Esophagus (tissue), 2 donors: Measurements from ENCODE around the gene GPRC6A. TPM values are rescaled to one million over a fixed set of nuclear protein-coding genes. Genes with fewer than 3 reads are reported as not detected.
"Not testable (repeated sequence)": the region's sequence is repeated elsewhere in the genome, so short reads cannot be mapped to it uniquely, and the experiment has no call there.

ENCODE experiments used
- H3K27ac ChIP-seq, 2 donors: one replicate each; pipeline ENCODE4 v1.5.1; 2013; ENCODE audit warnings: low read depth in 2 of 2, mild to moderate bottlenecking in 2 of 2, inconsistent platforms in 1 of 2, low read length in 1 of 2, moderate library complexity in 1 of 2
- H3K27me3 ChIP-seq, 2 donors: one replicate each; pipeline ENCODE4 v1.6.1; 2013; ENCODE audit warnings: low read length in 2 of 2, control low read depth in 1 of 2, mild to moderate bottlenecking in 1 of 2; ENCODE audit not compliant: insufficient read depth in 2 of 2, control insufficient read depth in 1 of 2
- H3K36me3 ChIP-seq, 2 donors: one replicate each; pipeline ENCODE4 v1.6.1; 2013; ENCODE audit warnings: low read length in 1 of 2; ENCODE audit not compliant: control insufficient read depth in 2 of 2, insufficient read depth in 2 of 2
- H3K4me1 ChIP-seq, 2 donors: one replicate each; pipeline ENCODE4 v1.6.1; 2013; ENCODE audit warnings: low read length in 1 of 2; ENCODE audit not compliant: control insufficient read depth in 2 of 2, insufficient read depth in 2 of 2
- H3K4me3 ChIP-seq, 2 donors: one replicate each; pipeline ENCODE4 v1.5.1; 2013; ENCODE audit warnings: low read length in 2 of 2, mild to moderate bottlenecking in 2 of 2, low read depth in 1 of 2, moderate library complexity in 1 of 2
- H3K9me3 ChIP-seq, 2 donors: one replicate each; pipeline ENCODE4 v1.6.1; 2013; ENCODE audit warnings: mild to moderate bottlenecking in 2 of 2, low read depth in 1 of 2, low read length in 1 of 2, moderate library complexity in 1 of 2; ENCODE audit not compliant: control insufficient read depth in 2 of 2, insufficient read depth in 1 of 2
- WGBS, 2 donors: extraction: QIAGEN DNeasy Blood & Tissue Kit; methylation state at CpG; one replicate each; pipeline ENCODE4 v1.1.7; 2013; 5-methylcytosine and 5-hydroxymethylcytosine counted together
- polyA plus RNA-seq, 2 donors: library from polyadenylated mRNA; stranded (reverse); fragments of 200-250 nt; gene quantifications; one replicate each; pipeline ENCODE4 v1.2.3, GENCODE V29; 2013
- donor health status: healthy with polysubstance abuse.
- donor health status: Bipolar disorder and iron deficiency.

Gene GPRC6A
- polyA plus RNA-seq, 2 donors: not detected

DNA sequence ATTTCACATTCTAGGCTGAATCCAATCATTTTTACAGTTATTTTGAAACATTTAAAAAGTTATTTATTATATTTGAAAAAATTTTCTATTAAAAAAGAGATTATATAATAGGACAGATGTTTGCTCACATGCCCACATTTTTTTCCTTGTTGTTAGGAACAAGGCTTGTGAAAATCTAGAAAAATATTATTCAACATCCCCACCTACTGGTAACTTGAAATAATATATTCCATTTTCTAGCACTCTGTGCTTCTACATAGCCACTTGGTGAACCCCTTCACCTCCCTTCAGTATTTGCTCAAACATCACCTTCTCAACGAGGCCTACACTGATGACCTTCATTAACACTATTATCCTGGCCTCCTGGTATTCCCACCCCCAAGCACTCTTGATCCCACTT, 18.3 kb upstream of the GPRC6A start:
- no peak overlapping the region for H3K27ac ChIP-seq
- WGBS, 2 donors: 11 to 14% methylated on average over 1 of the region's 1 CpG
- H3K9me3 ChIP-seq: no peaks in the 10 kb centered on the region
- H3K4me3 ChIP-seq: no peak overlapping the region
- H3K36me3 ChIP-seq: no peaks in the 10 kb centered on the region
- no peaks in the 10 kb centered on the region for H3K27me3 ChIP-seq
- H3K4me1 ChIP-seq: no peaks in the 10 kb centered on the region

GRCh38 chr6:116842459-116842858, 13.6 kb upstream of the GPRC6A start:
- no peak overlapping the region for H3K4me3 ChIP-seq
- no peaks in the 10 kb centered on the region for H3K9me3 ChIP-seq
- H3K27me3 ChIP-seq: no peaks in the 10 kb centered on the region
- H3K36me3 ChIP-seq: no peaks in the 10 kb centered on the region
- no peaks in the 10 kb centered on the region for H3K4me1 ChIP-seq
- 34 to 36% methylated on average over 1 of the region's 1 CpG for WGBS, 2 donors
- H3K27ac ChIP-seq: no peak overlapping the region

DNA sequence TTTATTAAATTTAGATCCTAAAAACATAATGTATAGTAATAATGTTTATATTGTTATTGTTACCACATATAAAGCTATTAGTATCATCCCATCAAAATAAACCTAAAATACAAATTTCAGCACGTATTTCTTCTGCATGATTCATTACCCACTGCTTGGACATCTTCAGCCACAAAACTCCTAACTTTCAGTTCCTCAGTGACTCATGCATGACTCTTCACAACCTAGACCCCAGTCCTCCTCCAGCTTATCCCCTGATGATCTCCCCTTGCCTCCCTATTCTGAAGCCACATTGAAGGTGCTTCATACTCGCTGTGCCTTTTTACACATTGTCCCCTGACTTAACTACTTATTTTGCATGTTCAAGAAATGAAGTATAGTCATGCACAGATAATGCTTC, 11.2 kb upstream of the GPRC6A start:
- H3K27me3 ChIP-seq: no peaks in the 10 kb centered on the region
- H3K36me3 ChIP-seq: no peaks in the 10 kb centered on the region
- H3K9me3 ChIP-seq: no peaks in the 10 kb centered on the region
- H3K4me3 ChIP-seq: no peak overlapping the region
- no peaks in the 10 kb centered on the region for H3K4me1 ChIP-seq
- WGBS, 2 donors: 41 to 54% methylated on average over 2 of the region's 2 CpGs
- H3K27ac ChIP-seq: no peak overlapping the region

DNA sequence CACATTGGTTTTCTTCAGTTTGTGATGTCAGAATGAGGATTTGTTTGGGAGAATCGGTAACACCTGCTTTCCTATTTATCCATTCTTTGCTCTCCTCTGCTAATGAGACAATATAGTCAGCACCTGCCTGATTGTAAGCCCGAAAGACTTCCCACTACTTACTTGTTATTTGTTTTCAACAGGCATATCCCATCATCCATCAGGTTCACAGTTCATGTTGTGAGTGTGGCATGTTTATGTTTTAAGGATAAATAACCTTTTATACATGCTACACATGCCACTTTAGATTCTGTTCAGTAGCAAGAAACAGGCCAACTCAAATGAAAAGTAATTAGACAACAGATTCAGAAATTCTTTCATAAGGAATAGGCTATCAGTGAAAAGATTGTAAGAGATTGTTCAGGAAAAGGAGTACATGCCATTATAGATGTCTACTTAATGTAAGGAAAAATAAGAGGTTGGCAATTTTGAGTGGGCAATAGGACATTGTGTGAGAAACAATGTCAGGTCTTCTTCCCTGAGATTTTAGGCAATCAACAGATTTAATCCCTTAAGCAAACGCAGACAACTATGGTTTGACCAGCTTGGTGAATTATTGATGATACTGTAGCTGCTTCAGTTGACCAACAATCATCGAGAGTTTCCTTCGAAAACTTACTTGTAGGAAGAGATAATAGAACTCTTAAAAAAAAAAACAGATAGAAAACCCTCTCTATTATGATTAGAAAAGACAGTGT, 7.9 kb upstream of the GPRC6A start:
- H3K4me1 ChIP-seq: no peaks in the 10 kb centered on the region
- no peak overlapping the region for H3K4me3 ChIP-seq
- no peaks in the 10 kb centered on the region for H3K27me3 ChIP-seq
- H3K27ac ChIP-seq: no peak overlapping the region
- WGBS, 2 donors: 69 to 73% methylated on average over 5 of the region's 5 CpGs
- no peaks in the 10 kb centered on the region for H3K9me3 ChIP-seq
- no peaks in the 10 kb centered on the region for H3K36me3 ChIP-seq

- WGBS, 2 donors: 95 to 96% methylated on average over 2 of the region's 2 CpGs
- not testable (repeated sequence) for H3K27ac ChIP-seq, H3K9me3 ChIP-seq, H3K36me3 ChIP-seq, H3K4me1 ChIP-seq, H3K4me3 ChIP-seq, H3K27me3 ChIP-seq
Measured at GRCh38 chr6:116834526-116834925, 5.6 kb upstream of the GPRC6A start.

GRCh38 chr6:116827561-116828240, 1.2 kb downstream of the GPRC6A start:
- H3K27ac ChIP-seq: no peak overlapping the region
- no peaks in the 10 kb centered on the region for H3K4me1 ChIP-seq
- no peaks in the 10 kb centered on the region for H3K36me3 ChIP-seq
- 40 to 47% methylated on average over 2 of the region's 2 CpGs for WGBS, 2 donors
- no peaks in the 10 kb centered on the region for H3K9me3 ChIP-seq
- no peak overlapping the region for H3K4me3 ChIP-seq
- no peaks in the 10 kb centered on the region for H3K27me3 ChIP-seq

- 96 to 97% methylated on average over 10 to 15 of the region's 15 CpGs for WGBS, 2 donors
- not testable (repeated sequence) for H3K9me3 ChIP-seq, H3K27me3 ChIP-seq, H3K4me1 ChIP-seq, H3K4me3 ChIP-seq, H3K27ac ChIP-seq, H3K36me3 ChIP-seq
Measured at GRCh38 chr6:116816336-116816735, 12.5 kb downstream of the GPRC6A start.

DNA sequence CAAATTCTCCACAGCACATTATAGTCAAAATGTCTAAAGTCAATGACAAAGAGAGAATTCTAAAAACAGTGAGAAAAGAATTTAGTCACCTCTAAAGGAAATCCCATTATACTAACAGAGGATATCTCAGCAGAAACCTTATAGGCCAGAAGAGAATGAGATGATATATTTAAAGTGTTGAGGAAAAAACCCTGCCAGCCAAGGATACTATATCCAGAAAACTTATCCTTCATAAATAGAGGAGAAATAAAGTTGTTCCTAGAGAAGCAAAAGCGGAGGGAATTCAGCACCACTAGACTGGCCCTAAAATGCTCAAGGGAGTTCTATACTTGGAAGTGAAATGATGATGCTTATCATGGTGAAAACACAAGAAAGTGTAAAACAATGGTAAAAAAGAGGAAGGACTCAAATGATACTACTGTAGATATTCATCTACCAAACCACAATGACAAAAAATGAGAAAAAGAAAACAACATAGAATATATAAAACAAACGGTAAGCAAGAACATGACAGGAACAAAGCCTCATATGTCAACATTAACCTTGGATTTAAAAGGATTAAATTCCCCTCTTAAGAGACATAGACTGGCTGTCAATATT, 16.7 kb downstream of the GPRC6A start:
- WGBS, 2 donors: 69 to 75% methylated on average over 2 of the region's 2 CpGs
- H3K36me3 ChIP-seq: no peaks in the 10 kb centered on the region
- H3K27me3 ChIP-seq: no peaks in the 10 kb centered on the region
- peaks cover 0 to 3% of the 10 kb centered on the region in 2 donors for H3K9me3 ChIP-seq
- no peaks in the 10 kb centered on the region for H3K4me1 ChIP-seq
- no peak overlapping the region for H3K4me3 ChIP-seq
- H3K27ac ChIP-seq: no peak overlapping the region

GRCh38 chr6:116801971-116802370, 26.9 kb downstream of the GPRC6A start:
- Histone ChIP-seq H3K4me1 (no peaks in the 10 kb centered on the region), H3K27ac (no peak overlapping the region), H3K9me3 (no peaks in the 10 kb centered on the region), H3K4me3 (no peak overlapping the region), H3K27me3 (no peaks in the 10 kb centered on the region), H3K36me3 (no peaks in the 10 kb centered on the region)

DNA sequence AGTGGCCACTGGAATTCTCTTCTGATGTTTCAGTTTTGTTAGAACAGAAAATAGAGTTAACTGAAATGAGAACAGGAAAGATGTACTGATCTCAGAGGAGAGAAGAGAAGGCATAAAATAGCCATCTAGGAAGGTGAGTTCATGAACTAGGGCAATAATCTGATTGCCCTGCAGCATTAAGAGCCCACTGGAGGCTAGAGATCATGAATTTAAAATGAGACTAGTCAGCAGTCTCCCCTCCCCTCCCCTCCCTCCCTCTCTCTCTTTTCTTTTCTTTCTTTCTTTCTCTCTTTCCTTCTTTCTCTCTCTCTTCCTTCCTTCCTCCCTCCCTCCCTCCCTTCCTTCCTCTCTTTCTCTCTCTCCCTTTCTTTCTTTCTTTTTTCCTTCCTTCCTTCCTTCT, 28.9 kb downstream of the GPRC6A start:
- H3K4me1 ChIP-seq: no peaks in the 10 kb centered on the region
- H3K4me3 ChIP-seq: no peak overlapping the region
- no peaks in the 10 kb centered on the region for H3K36me3 ChIP-seq

More for the DNA sequence above, 28.9 kb downstream of the GPRC6A start:
- Histone ChIP-seq H3K27ac (no peak overlapping the region), H3K27me3 (no peaks in the 10 kb centered on the region), H3K9me3 (no peaks in the 10 kb centered on the region)
